ENCODE measurements around the gene KRTAP4-16. TPM values are rescaled to one million over a fixed set of nuclear protein-coding genes. Genes with fewer than 3 reads are reported as not detected.
"Not testable (repeated sequence)": the region's sequence is repeated elsewhere in the genome, so short reads cannot be mapped to it uniquely, and the experiment has no call there.

Gene KRTAP4-16
- total RNA-seq, 2 experiments from 2014 or later: not detected

DNA sequence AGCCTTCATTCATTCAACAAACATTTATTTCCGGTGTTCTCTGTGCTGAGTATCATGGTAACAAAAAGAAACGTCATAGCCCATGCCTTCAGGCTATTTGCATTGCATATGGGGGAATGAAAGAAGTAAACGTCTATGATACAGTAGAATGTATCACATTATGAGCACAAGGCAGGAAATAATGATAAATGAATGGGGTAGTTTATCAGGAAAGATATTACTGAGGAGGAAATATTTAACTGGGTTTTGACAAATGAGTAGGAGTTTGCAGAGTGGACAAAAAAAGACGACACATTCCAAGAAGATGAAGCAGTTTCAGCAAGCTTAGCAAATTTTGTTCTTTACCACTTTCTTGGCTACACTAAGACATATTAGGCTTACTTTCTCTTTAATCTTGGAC, 19.4 kb downstream of the KRTAP4-16 start:
- ChIA-PET POLR2A (no interaction called here), CTCF (no interaction called here)
- DNase-seq: no peak
- H3K9me3 Mint-ChIP-seq: no peaks in the 10 kb centered on the region
- no peaks in the 10 kb centered on the region for H3K36me3 Mint-ChIP-seq (ENCODE audit: low read depth)
- no peaks in the 10 kb centered on the region for H3K4me1 Mint-ChIP-seq
- H3K27me3 Mint-ChIP-seq: peaks cover 8% of the 10 kb centered on the region
- H3K4me3 Mint-ChIP-seq: no peak overlapping the region
- no peak overlapping the region for H3K27ac Mint-ChIP-seq

DNA sequence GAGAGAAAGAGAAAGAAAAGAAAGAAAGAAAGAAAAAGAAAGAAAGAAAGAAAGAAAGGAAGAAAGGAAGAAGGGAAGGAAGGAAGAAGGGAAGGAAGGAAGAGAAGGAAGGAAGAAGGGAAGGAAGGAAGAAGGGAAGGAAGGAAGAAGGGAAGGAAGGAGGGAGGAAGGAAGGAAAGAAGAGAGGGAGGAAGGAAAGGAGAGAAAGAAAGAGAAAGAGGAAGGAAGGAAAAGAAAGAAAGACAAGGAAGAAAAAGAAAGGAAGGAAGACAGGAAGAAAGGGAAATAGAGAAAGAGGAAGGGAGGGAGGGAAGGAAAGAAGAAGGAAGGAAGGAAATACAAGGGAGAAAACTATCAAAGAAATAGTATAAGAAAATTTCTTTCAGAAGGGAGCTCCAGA, 25.2 kb downstream of the KRTAP4-16 start:
- CTCF ChIA-PET: no interaction called here
- Mint-ChIP-seq H3K4me3 (no peak overlapping the region), H3K36me3 (ENCODE audit: low read depth) (no peaks in the 10 kb centered on the region)

DNA sequence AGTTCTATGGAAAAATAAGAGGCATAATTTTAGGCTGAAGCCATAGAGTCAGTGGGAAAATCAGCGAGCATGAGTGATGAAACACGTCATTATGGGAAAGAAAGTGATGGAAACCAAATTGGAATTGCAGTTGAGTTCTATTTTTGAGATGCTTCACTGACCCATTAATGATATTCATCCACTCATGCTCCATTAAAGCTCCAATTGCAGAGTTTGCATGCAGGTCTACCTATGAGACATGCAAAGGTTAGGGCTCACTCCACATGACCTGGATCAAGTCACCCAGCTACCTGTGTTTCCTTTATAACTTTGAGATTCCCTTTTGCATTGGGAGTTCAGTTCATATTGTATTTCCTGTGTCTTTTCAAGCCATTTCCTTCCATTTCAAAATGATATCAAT, 28.3 kb downstream of the KRTAP4-16 start:
- Mint-ChIP-seq H3K27ac (no peak overlapping the region), H3K27me3 (peaks cover 12% of the 10 kb centered on the region), H3K36me3 (ENCODE audit: low read depth) (no peaks in the 10 kb centered on the region), H3K9me3 (no peaks in the 10 kb centered on the region), H3K4me3 (no peak overlapping the region), H3K4me1 (no peaks in the 10 kb centered on the region)
- no peak for DNase-seq
- CTCF ChIA-PET: no interaction called here
- POLR2A ChIA-PET: no interaction called here

More for the DNA sequence above, 25.2 kb downstream of the KRTAP4-16 start:
- Mint-ChIP-seq H3K27ac (no peak overlapping the region), H3K4me1 (no peaks in the 10 kb centered on the region), H3K27me3 (peaks cover 12% of the 10 kb centered on the region), H3K9me3 (no peaks in the 10 kb centered on the region)
- POLR2A ChIA-PET: no interaction called here
- DNase-seq: no peak

DNA sequence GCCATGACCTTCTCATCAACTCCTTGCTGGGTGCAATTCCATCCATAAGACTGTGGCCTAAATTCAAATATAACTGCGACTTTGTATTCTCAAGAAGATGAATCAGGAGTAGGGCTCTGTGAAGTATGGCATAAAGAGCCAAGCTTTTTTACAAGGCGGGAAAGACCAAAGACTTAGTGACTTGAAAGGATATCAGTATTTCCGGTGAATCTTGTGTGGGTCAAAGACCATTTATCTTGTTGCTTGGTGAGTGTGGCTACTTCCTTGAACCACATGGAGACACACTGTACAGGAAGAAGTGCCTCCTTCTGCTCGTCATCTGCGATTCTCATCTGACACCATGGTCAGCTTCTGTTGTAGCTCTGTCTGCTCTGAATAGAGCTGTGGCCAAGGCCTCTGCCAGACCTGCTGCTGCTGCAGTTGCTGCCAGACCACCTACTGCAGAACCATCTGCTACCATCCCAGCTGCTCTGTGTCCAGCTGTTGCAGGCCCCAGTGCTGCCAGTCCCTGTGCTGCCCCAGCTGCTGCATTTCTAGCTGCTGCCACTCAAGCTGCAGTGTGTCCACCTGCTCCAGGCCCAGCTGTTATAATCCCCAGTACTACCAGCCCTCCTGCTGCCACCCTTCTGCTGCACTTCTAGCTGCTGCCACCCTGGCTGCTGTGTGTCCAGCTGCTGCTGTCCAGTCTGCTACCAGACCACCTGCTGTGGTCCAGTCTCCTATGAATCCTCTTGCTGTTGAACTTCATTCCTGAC, 30.2 kb downstream of the KRTAP4-16 start:
- no peaks in the 10 kb centered on the region for H3K9me3 Mint-ChIP-seq
- H3K36me3 Mint-ChIP-seq (ENCODE audit: low read depth): no peaks in the 10 kb centered on the region
- ChIA-PET CTCF (interaction anchor here (1.5 kb wide), 1 partner anchor 24 kb away, joined by 3 read pairs; no protein-coding TSS in a partner anchor), POLR2A (no interaction called here)
- H3K27ac Mint-ChIP-seq: no peak overlapping the region
- H3K4me1 Mint-ChIP-seq: no peaks in the 10 kb centered on the region
- DNase-seq: no peak
- H3K4me3 Mint-ChIP-seq: no peak overlapping the region
- peaks cover 11% of the 10 kb centered on the region for H3K27me3 Mint-ChIP-seq

DNA sequence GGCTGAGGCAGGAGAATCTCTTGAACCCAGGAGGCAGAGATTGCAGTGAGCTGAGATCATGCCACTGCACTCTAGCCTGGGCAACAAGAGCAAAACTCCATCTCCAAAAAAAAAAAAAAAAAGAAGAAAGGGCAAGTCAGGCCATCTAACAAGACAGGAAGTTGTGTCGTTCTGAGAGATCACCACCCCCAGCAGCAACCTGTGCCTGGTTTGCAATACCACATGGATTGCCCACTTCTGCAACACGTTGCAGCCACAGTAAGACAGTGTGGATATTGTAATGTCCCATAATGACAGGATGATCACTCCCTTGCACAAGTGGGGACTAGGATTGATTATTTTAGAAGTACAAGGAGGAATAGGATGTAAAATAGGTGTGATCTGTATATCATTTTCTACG, 33.0 kb downstream of the KRTAP4-16 start:
- ChIA-PET POLR2A (no interaction called here), CTCF (no interaction called here)
- Mint-ChIP-seq H3K4me1 (no peaks in the 10 kb centered on the region), H3K36me3 (ENCODE audit: low read depth) (no peaks in the 10 kb centered on the region), H3K27ac (no peak overlapping the region), H3K27me3 (no peaks in the 10 kb centered on the region), H3K9me3 (no peaks in the 10 kb centered on the region), H3K4me3 (no peak overlapping the region)
- no peak for DNase-seq

DNA sequence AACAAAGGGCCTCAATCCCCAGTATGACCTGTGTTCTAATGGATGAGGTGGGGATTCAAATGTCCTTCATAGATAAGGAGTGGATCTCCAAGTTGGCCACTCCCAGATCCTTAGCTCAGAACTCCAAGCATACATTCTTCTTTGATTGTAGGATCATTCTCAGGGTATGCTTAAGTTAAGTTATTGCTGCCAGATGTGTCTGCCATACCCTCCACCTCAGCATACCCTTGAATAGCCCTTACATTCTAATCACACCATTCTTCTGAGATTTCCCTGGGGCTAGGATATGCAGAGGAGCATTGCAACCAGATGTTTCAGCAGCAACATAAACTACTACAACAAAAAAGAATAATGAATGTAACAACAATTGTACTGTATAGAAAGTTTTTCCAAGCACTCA, 34.7 kb downstream of the KRTAP4-16 start:
- Mint-ChIP-seq H3K4me3 (no peak overlapping the region), H3K36me3 (ENCODE audit: low read depth) (no peaks in the 10 kb centered on the region), H3K9me3 (no peaks in the 10 kb centered on the region), H3K4me1 (no peaks in the 10 kb centered on the region), H3K27me3 (peaks cover 3% of the 10 kb centered on the region), H3K27ac (no peak overlapping the region)
- POLR2A ChIA-PET: no interaction called here
- CTCF ChIA-PET: no interaction called here
- DNase-seq: no peak

DNA sequence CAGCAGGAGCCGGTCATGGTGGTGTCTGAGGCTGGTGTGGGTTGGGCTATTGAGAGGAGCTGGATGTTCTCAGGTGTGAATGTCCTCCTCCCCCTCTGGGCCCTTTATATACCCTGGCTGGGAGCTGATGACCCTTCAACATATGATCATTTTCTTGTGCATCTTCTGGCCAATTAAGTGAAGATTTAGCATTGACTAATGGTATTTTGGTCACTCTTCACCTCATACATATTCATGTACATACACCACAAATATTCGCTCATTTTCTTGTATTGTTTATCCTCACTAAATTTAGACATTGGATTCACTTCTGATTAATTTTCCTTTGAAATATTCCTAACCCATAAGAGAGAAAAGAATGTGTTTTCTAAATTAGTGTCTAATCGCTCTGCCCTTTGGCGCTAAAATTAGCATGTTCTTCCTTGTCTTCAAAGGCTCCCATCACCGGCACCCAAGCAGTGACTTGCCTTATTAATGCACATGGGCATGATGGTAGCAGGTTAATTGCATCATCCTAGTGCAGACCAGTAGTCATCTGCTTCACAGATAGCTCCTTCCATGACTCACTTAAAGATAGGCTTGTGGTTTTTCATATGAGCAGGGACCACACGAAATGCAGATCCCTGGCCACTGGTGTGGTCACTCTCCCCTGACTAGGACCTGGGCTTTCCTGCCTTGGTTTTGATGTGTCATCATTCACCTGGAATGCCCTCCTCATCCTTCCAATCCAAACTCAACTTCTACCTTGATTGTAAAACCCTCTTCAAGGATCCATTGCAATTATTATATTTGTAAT, 36.0 kb downstream of the KRTAP4-16 start, which contains the start of gene KRTAP2-4:
Gene KRTAP2-4 (minus strand): TSS at position 51 of the 796 bp plus-strand sequence. CDS start 34 bp downstream, at position 17.
- no peak for DNase-seq
- H3K4me3 Mint-ChIP-seq: no peak within 1 kb of the TSS
- no peak within 1 kb of the TSS for H3K27ac Mint-ChIP-seq
- H3K9me3 Mint-ChIP-seq: no peaks in the 10 kb centered on the region
- CTCF ChIA-PET: no interaction called here
- peaks cover 11% of the 10 kb centered on the region for H3K27me3 Mint-ChIP-seq
- no peaks in the 10 kb centered on the region for H3K36me3 Mint-ChIP-seq (ENCODE audit: low read depth)
- POLR2A ChIA-PET: no interaction called here
- no peaks in the 10 kb centered on the region for H3K4me1 Mint-ChIP-seq

DNA sequence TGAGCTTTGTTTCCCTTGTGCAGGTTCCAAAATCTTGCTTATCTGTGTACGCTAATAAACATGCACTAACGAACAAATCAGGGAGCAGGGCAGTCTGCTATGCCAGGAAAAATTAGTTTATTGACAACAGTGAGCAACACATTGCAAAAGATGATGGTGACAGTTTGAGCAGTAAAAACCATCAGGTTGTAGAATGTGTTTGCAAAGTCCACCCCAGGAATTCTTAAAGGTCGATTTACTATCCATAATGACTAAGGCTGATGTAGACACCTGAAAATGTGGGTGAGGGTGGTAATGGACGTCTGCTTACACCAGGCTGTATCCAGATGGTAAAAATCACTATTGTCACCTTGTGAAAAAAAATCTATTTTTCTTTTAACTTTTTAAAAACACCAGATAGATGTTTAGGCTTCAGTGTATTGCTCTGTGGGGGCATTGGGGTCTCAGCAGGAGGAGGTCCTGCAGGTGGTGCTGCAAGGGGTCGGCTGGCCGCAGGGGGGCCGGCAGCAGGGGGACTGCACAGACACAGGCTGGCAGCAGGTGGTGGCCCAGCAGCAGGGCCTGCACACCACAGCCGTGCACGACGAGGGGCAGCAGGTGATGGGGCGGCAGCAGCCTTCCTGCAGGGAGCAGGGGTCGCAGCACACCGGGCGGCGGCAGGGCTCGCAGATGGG, 36.9 kb downstream of the KRTAP4-16 start:
- H3K4me1 Mint-ChIP-seq; DNase-seq; H3K36me3 Mint-ChIP-seq (ENCODE audit: low read depth); H3K4me3 Mint-ChIP-seq; H3K27ac Mint-ChIP-seq; H3K9me3 Mint-ChIP-seq; POLR2A ChIA-PET: not testable (repeated sequence)
- peaks cover 18% of the 10 kb centered on the region for H3K27me3 Mint-ChIP-seq
- CTCF ChIA-PET: interaction anchor here (0.6 kb wide), 1 partner anchor 123 kb away, joined by 4 read pairs; no protein-coding TSS in a partner anchor

DNA sequence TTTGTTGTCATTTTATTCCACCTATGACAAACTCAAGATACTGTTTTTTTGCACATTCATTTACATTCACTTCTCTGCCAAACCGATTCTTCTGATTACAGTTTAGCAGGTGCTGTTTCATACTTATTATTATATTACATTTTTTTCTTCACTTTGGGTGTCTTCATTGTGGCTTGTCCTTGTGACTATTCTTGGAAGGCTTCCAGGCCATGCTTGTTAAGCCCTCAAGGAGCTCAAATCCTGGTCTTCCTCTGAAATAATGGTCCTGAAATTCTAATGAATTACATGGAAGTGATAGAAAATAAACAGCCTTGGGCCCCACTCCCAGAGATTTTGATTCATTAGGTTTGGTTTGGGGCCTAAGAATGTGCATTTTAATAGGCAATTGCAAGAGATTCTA, 37.7 kb downstream of the KRTAP4-16 start:
- Mint-ChIP-seq H3K4me3 (no peak overlapping the region), H3K27ac (no peak overlapping the region), H3K36me3 (ENCODE audit: low read depth) (no peaks in the 10 kb centered on the region), H3K27me3 (peaks cover 24% of the 10 kb centered on the region), H3K4me1 (no peaks in the 10 kb centered on the region), H3K9me3 (no peaks in the 10 kb centered on the region)
- ChIA-PET CTCF (interaction anchor here (0.6 kb wide), 1 partner anchor 124 kb away, joined by 4 read pairs; no protein-coding TSS in a partner anchor), POLR2A (no interaction called here)
- DNase-seq: no peak

DNA sequence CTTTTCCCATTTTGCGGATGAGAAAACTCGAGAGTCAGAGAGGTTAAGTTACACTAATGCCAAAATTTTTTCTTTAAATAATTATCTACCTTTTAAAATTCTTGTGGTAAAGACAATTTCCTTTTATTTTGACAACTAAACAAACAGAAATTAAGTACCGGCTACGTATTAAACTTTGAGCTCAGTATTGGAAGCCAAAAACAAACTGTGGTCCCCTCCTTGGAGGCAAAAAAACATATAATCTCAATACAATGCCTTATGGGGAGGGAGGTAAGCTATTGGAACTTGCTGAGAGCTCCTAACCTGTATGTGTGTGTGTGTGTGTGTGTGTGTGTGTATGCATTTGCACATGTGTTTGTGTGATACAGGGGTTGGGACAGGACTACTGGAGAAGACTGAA, 38.6 kb downstream of the KRTAP4-16 start:
- no peaks in the 10 kb centered on the region for H3K36me3 Mint-ChIP-seq (ENCODE audit: low read depth)
- ChIA-PET POLR2A (no interaction called here), CTCF (interaction anchor here (0.9 kb wide), 1 partner anchor 259 kb away, joined by 3 read pairs; no protein-coding TSS in a partner anchor)
- no peak overlapping the region for H3K27ac Mint-ChIP-seq
- no peaks in the 10 kb centered on the region for H3K9me3 Mint-ChIP-seq
- DNase-seq: no peak
- no peaks in the 10 kb centered on the region for H3K4me1 Mint-ChIP-seq
- H3K27me3 Mint-ChIP-seq: peaks cover 29% of the 10 kb centered on the region
- H3K4me3 Mint-ChIP-seq: no peak overlapping the region

DNA sequence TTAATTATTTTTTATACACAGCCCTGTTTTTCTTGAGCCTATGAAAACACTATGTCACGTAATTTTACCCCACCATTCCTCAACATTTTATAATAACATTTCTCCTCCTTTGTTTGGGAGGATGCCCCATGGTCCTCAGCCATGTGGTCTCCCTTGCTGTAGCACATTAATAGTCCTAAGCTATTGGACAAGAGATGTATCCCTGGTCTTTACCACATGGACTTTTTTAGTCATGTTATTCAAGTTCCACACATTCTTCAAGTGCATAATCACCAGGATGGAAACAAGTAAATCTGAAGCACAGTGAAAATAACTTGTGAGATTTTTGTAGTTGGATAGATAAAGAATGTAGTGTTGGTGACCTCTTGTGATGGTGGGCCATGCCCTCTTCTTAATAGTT, 40.0 kb downstream of the KRTAP4-16 start:
- no peak for DNase-seq
- POLR2A ChIA-PET: no interaction called here
- no peaks in the 10 kb centered on the region for H3K36me3 Mint-ChIP-seq (ENCODE audit: low read depth)
- H3K4me3 Mint-ChIP-seq: no peak overlapping the region
- H3K4me1 Mint-ChIP-seq: no peaks in the 10 kb centered on the region
- CTCF ChIA-PET: no interaction called here
- H3K27ac Mint-ChIP-seq: no peak overlapping the region
- peaks cover 36% of the 10 kb centered on the region for H3K27me3 Mint-ChIP-seq
- no peaks in the 10 kb centered on the region for H3K9me3 Mint-ChIP-seq

DNA sequence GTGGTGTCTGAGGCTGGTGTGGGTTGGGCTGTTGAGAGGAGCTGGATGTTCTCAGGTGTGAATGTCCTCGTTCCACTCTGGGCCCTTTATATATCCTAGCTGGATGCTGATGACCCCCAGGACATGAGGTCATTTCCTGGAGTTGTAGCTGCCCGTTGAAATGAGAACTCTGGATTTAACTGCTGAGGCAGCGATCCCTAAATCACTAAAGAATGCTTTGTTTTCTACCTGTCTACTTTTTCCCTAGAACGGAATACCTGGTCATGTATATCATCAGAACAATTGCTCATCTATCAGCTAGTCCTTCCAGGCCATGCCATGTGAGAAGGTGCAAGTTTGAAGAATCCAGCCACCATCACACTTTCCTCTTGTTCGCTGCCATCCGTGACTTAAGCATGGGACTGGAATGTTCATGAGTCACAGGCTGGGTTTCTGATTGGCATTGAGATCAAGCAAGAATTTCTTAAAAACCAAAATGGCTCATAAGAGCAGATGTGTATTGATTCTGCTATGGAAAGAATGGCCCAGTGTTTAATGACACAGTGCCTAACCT, 41.9 kb downstream of the KRTAP4-16 start, which contains the start of gene KRTAP2-3:
Gene KRTAP2-3 (minus strand): TSS at position 63 of the 553 bp plus-strand sequence. CDS start 64 bp downstream, outside the sequence.
- no peak for DNase-seq
- Mint-ChIP-seq H3K27ac (no peak within 1 kb of the TSS), H3K4me1 (no peaks in the 10 kb centered on the region), H3K27me3 (peaks cover 36% of the 10 kb centered on the region), H3K36me3 (ENCODE audit: low read depth) (no peaks in the 10 kb centered on the region), H3K4me3 (no peak within 1 kb of the TSS), H3K9me3 (no peaks in the 10 kb centered on the region)
- ChIA-PET POLR2A (no interaction called here), CTCF (no interaction called here)
